Mesendoderm (in vitro differentiated cells): Measurements from ENCODE around the gene IRX2.
A peak's percentile ranks its signal among the peaks of the same experiment; 100 is the strongest.

Experiments
- DNase-seq: peaks from one replicate; pipeline ENCODE4 v3.0.0; 2013
- H2AK5ac ChIP-seq: 2 replicates; pipeline ENCODE4 v1.6.1; 2013; ENCODE audit warnings: low read length, inconsistent platforms
- H2BK120ac ChIP-seq: 2 replicates; pipeline ENCODE4 v1.6.1; 2013; ENCODE audit warnings: low read depth, mild to moderate bottlenecking, low read length, moderate library complexity, mixed read lengths
- H2BK15ac ChIP-seq: replicated peaks from 2 replicates; pipeline ENCODE4 v1.6.1; 2013; ENCODE audit warnings: low read depth, mild to moderate bottlenecking, moderate library complexity
- H2BK5ac ChIP-seq: 2 replicates; pipeline ENCODE4 v1.6.1; 2013; ENCODE audit warnings: low read length, inconsistent platforms
- H3K18ac ChIP-seq: 2 replicates; pipeline ENCODE4 v1.6.1; 2013; ENCODE audit warnings: mild to moderate bottlenecking, low read length, mixed read lengths
- H3K23ac ChIP-seq: one replicate; pipeline ENCODE4 v1.6.1; 2013; ENCODE audit warnings: low read length
- H3K27ac ChIP-seq: 2 replicates; pipeline ENCODE4 v1.5.1; 2013; ENCODE audit warnings: low read depth, mild to moderate bottlenecking, inconsistent platforms, low read length, moderate library complexity
- H3K27me3 ChIP-seq: 2 replicates; pipeline ENCODE4 v1.6.1; 2013; ENCODE audit warnings: low read length, control low read depth, mild to moderate bottlenecking, inconsistent platforms; ENCODE audit not compliant: insufficient read depth, poor library complexity
- H3K36me3 ChIP-seq: 2 replicates; pipeline ENCODE4 v1.6.1; 2013; ENCODE audit warnings: low read length, inconsistent platforms; ENCODE audit not compliant: control insufficient read depth, insufficient read depth
- H3K4ac ChIP-seq: one replicate; pipeline ENCODE4 v1.6.1; 2013; ENCODE audit warnings: low read depth, mild to moderate bottlenecking, low read length, moderate library complexity
- H3K4me1 ChIP-seq: 2 replicates; pipeline ENCODE4 v1.6.1; 2013; ENCODE audit warnings: low read depth, low read length, inconsistent platforms; ENCODE audit not compliant: control insufficient read depth
- H3K4me2 ChIP-seq: 2 replicates; pipeline ENCODE4 v1.6.1; 2013; ENCODE audit warnings: low read length
- H3K4me3 ChIP-seq: 2 replicates; pipeline ENCODE4 v1.5.1; 2013; ENCODE audit warnings: mild to moderate bottlenecking, low read length
- H3K56ac ChIP-seq: one replicate; pipeline ENCODE4 v1.6.1; 2013; ENCODE audit warnings: low read length
- H3K79me1 ChIP-seq: 2 replicates; pipeline ENCODE4 v1.6.1; 2013; ENCODE audit warnings: low read length, inconsistent platforms
- H3K79me2 ChIP-seq: 2 replicates; pipeline ENCODE4 v1.6.1; 2013; ENCODE audit warnings: mild to moderate bottlenecking, low read length; ENCODE audit not compliant: control insufficient read depth, insufficient read depth
- H3K9ac ChIP-seq: 2 replicates; pipeline ENCODE4 v1.6.1; 2013; ENCODE audit warnings: low read length, inconsistent platforms
- H4K5ac ChIP-seq: one replicate; pipeline ENCODE4 v1.6.1; 2013; ENCODE audit warnings: low read length
- H4K8ac ChIP-seq: one replicate; pipeline ENCODE4 v1.6.1; 2013; ENCODE audit warnings: low read depth, mild to moderate bottlenecking, control low read depth, low read length, moderate library complexity
- WGBS: extraction: QIAGEN DNeasy Blood & Tissue Kit; methylation state at CpG from one replicate; pipeline ENCODE4 v1.1.7; 2013; ENCODE audit warnings: low lambda C conversion rate, missing lambda C conversion rate; ENCODE audit not compliant: insufficient coverage; ENCODE audit errors: extremely low coverage; 5-methylcytosine and 5-hydroxymethylcytosine counted together

IRX2 gene

DNA sequence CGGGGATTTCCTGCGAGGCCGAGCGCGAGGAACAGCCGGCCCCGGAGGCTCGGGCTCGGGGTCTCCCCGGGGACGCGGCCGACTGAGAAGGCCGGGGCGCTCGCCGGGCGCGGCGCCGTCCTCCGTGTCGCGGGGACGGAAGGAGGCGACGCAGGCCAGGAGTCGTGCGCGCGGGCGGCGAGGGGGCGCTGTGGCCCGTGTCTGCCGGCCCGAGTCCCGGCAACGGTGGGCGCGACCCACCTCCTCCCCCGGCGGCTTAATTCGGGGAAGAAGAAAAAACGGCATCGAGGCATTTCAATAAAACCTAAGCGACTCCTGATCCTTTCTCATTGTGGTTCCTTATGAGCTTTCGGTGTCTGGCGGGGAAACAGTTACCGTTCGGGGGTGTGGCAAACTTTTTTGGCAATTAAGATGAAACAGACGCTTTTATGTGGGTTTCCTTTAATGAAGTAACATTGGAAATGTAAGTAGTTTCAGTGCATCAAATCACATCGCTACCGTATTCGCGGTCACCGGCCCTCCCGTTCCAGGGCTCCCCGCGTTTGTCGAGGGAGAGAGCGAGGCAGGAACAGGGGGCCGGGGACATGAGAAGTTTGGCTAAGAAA, 3.7 kb upstream of the IRX2 start:
- no peaks in the 10 kb centered on the region for H3K79me1 ChIP-seq
- H2AK5ac ChIP-seq, result no peak overlapping the region
- no peak overlapping the region for H3K27ac ChIP-seq
- no peak overlapping the region for H2BK120ac ChIP-seq
- H3K4ac ChIP-seq, result no peak overlapping the region
- no peak overlapping the region for H3K56ac ChIP-seq
- H2BK15ac ChIP-seq, result no peak overlapping the region
- peak overlapping the region; percentile 67 for H3K4me2 ChIP-seq
- DNase-seq, result peak; percentile 47
- no peak overlapping the region for H4K5ac ChIP-seq
- H3K4me3 ChIP-seq, result no peak overlapping the region
- peaks cover 29% of the 10 kb centered on the region for H3K27me3 ChIP-seq
- H3K36me3 ChIP-seq, result no peaks in the 10 kb centered on the region
- no peak overlapping the region for H4K8ac ChIP-seq
- no peaks in the 10 kb centered on the region for H3K79me2 ChIP-seq
- no peak overlapping the region for H3K23ac ChIP-seq
- WGBS, result no CpG with 5 or more reads among the region's 63 CpGs
- no peaks in the 10 kb centered on the region for H3K4me1 ChIP-seq
- no peak overlapping the region for H3K18ac ChIP-seq
- no peak overlapping the region for H2BK5ac ChIP-seq
- peak overlapping the region; percentile 53 for H3K9ac ChIP-seq

- H2BK120ac ChIP-seq, result no peak overlapping the region
- H3K23ac ChIP-seq, result no peak overlapping the region
- H3K36me3 ChIP-seq, result no peaks in the 10 kb centered on the region
- DNase-seq, result peak; percentile 29
- H3K79me1 ChIP-seq, result no peaks in the 10 kb centered on the region
- H3K4me1 ChIP-seq, result no peaks in the 10 kb centered on the region
- no peak overlapping the region for H3K27ac ChIP-seq
- peaks cover 34% of the 10 kb centered on the region for H3K27me3 ChIP-seq
- peak overlapping the region; percentile 42 for H3K56ac ChIP-seq
- H3K79me2 ChIP-seq, result no peaks in the 10 kb centered on the region
- peak overlapping the region; percentile 40 for H3K4me2 ChIP-seq
- H3K18ac ChIP-seq, result peak overlapping the region; percentile 57
- H3K4me3 ChIP-seq, result no peak overlapping the region
- no peak overlapping the region for H2AK5ac ChIP-seq
- H3K4ac ChIP-seq, result no peak overlapping the region
- peak overlapping the region; percentile 44 for H3K9ac ChIP-seq
- WGBS, result no CpG with 5 or more reads among the region's 27 CpGs
- H2BK5ac ChIP-seq, result no peak overlapping the region
- no peak overlapping the region for H4K5ac ChIP-seq
- no peak overlapping the region for H2BK15ac ChIP-seq
- H4K8ac ChIP-seq, result no peak overlapping the region
Observed at GRCh38 chr5:2754581-2755075, 3.2 kb upstream of the IRX2 start.

- Histone ChIP-seq H3K4me2 (no peak overlapping the region), H3K27ac (no peak overlapping the region), H3K79me2 (no peaks in the 10 kb centered on the region), H3K18ac (no peak overlapping the region), H2BK120ac (no peak overlapping the region), H2AK5ac (no peak overlapping the region), H3K79me1 (no peaks in the 10 kb centered on the region), H3K4ac (no peak overlapping the region), H3K4me3 (no peak overlapping the region), H3K27me3 (peaks cover 34% of the 10 kb centered on the region), H4K5ac (no peak overlapping the region), H2BK15ac (no peak overlapping the region), H4K8ac (no peak overlapping the region), H2BK5ac (no peak overlapping the region), H3K23ac (no peak overlapping the region), H3K56ac (peak overlapping the region; percentile 19), H3K4me1 (no peaks in the 10 kb centered on the region), H3K36me3 (no peaks in the 10 kb centered on the region), H3K9ac (no peak overlapping the region)
- DNase-seq, result peak; percentile 53
- no CpG with 5 or more reads among the region's 29 CpGs for WGBS
Observed at GRCh38 chr5:2753452-2754420, 2.3 kb upstream of the IRX2 start.

DNA sequence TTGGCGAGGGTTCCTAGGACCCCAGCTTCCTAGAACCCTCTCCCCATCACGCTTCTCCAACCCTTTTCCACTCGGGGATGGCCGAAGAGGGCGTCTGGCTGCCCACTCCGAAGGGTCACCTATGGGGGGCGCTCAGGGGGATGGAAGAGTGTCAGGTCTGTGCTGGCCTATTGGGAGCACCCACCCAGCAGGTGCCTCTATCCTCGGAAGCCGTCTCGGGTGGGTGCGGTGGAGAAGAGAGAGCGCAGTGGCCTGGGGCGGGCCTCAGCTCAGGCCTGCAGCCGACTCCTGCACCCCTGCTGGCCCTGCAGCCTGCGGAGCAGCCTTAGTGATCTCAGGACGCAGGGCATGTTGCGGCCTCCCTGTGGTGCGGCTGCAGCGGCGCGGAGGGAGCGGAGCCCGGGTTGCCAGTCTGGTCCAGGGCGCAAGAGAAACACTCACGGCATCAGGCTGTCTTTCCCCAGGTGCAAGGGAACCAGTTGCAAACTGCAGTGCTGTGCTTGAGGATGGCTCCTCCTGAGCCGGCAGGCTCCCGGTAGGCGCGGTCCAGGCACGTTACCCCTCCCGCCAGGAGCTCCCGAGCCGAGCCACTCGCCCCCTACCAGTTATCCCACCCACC, 1.5 kb upstream of the IRX2 start:
- no peak overlapping the region for H3K4me3 ChIP-seq
- no peaks in the 10 kb centered on the region for H3K36me3 ChIP-seq
- H2BK5ac ChIP-seq, result no peak overlapping the region
- no peaks in the 10 kb centered on the region for H3K4me1 ChIP-seq
- H2BK120ac ChIP-seq, result no peak overlapping the region
- no peak overlapping the region for H3K4ac ChIP-seq
- no peaks in the 10 kb centered on the region for H3K79me2 ChIP-seq
- no peak overlapping the region for H2AK5ac ChIP-seq
- H3K18ac ChIP-seq, result no peak overlapping the region
- no peak overlapping the region for H3K9ac ChIP-seq
- H3K79me1 ChIP-seq, result no peaks in the 10 kb centered on the region
- H3K27me3 ChIP-seq, result peaks cover 33% of the 10 kb centered on the region
- H4K5ac ChIP-seq, result no peak overlapping the region
- H3K23ac ChIP-seq, result no peak overlapping the region
- no peak overlapping the region for H4K8ac ChIP-seq
- DNase-seq, result peak; percentile 32
- no peak overlapping the region for H3K4me2 ChIP-seq
- H2BK15ac ChIP-seq, result no peak overlapping the region
- WGBS, result no CpG with 5 or more reads among the region's 34 CpGs
- peak overlapping the region; percentile 19 for H3K56ac ChIP-seq
- no peak overlapping the region for H3K27ac ChIP-seq

DNA sequence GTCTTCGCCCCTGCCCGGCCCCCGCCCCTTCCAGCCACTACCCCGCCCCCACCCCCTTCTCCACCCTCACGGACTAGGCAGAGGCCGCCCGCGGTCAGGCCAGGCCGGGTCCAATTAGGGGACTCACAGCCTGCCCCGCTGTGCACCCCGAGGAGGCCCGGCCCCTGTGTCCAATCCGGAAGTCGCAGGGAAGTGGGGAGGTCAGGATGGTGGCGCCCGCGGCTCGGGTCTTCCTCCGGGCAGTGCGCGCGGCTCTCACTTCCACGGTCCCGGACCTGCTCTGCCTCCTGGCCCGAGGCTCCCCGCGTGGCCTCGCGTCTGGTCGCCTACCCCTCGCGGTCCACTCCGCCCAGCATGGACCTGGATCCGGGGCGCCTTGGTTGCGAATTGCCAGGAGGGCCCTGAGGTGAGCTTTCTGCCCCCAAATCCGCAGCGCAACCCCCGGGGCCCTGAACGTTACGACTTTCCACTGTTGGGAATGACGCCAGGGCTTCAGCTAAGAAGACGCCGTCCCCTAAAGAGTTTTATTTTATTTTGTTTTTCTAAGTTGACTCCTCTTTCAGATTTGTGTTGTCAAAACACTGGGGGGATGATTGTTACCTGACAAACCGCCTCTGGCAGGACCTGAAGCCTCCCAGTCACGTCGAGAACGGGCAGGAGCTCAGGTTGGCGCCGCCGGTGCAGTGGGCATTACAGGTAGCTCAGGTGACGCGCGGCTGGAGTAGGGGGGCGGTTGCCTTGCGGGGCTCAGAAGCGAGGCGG, 763 bp upstream of the IRX2 start:
- Histone ChIP-seq H3K4me1 (no peaks in the 10 kb centered on the region), H3K4ac (no peak overlapping the region), H2BK120ac (no peak overlapping the region), H3K23ac (no peak overlapping the region), H3K4me2 (peak overlapping the region; percentile 58), H3K18ac (no peak overlapping the region), H2BK5ac (no peak overlapping the region), H3K79me2 (no peaks in the 10 kb centered on the region), H3K79me1 (no peaks in the 10 kb centered on the region), H3K36me3 (no peaks in the 10 kb centered on the region), H2AK5ac (no peak overlapping the region), H3K4me3 (no peak overlapping the region), H3K9ac (peak overlapping the region; percentile 47), H3K27ac (no peak overlapping the region), H3K56ac (peak overlapping the region; percentile 85), H3K27me3 (peaks cover 33% of the 10 kb centered on the region), H2BK15ac (no peak overlapping the region), H4K5ac (no peak overlapping the region), H4K8ac (no peak overlapping the region)
- no CpG with 5 or more reads among the region's 58 CpGs for WGBS
- peak; percentile 44 for DNase-seq
